Natural killer cell (primary cell): ENCODE results near the gene HS3ST4. TPM values are rescaled to one million over a fixed set of nuclear protein-coding genes. Genes with fewer than 3 reads are reported as not detected.

ENCODE experiments used
- ATAC-seq, 3 donors: fragments of 150-1000 bp in 2 of 3; fragments of 200-7000 bp in 1 of 3; cut with Tn5 transposase; 1 replicate in 1 of 3; 2 replicates in 2 of 3; pipeline ENCODE4 v1.10.0; 2021; ENCODE audit warnings: mild to moderate bottlenecking in 2 of 3, moderate library complexity in 2 of 3
- DNase-seq, 2 donors: peaks; one replicate each; pipeline versions ENCODE4 v3.0.0 to v3.0.0-alpha.2; 2013 to 2021; ENCODE audit warnings: mixed read lengths in 1 of 2
- H3K27ac ChIP-seq: one replicate; pipeline ENCODE4 v1.5.1; 2013; ENCODE audit warnings: mild to moderate bottlenecking, low read length
- H3K27me3 ChIP-seq: one replicate; pipeline ENCODE4 v1.6.1; 2013; ENCODE audit warnings: low read length; ENCODE audit not compliant: control insufficient read depth, insufficient read depth
- H3K36me3 ChIP-seq: one replicate; pipeline ENCODE4 v1.6.1; 2013; ENCODE audit warnings: low read length; ENCODE audit not compliant: control insufficient read depth, insufficient read depth
- H3K4me1 ChIP-seq: one replicate; pipeline ENCODE4 v1.6.1; 2013; ENCODE audit warnings: low read length; ENCODE audit not compliant: control insufficient read depth, insufficient read depth
- H3K4me3 ChIP-seq: one replicate; pipeline ENCODE4 v1.5.1; 2013; ENCODE audit warnings: low read length
- H3K9me3 ChIP-seq: one replicate; pipeline ENCODE4 v1.6.1; 2013; ENCODE audit warnings: low read length; ENCODE audit not compliant: control insufficient read depth, insufficient read depth
- H3K27ac Mint-ChIP-seq, 2 donors: one replicate each; pipeline ENCODE4 v1.8.0; 2022; ENCODE audit warnings: mild to moderate bottlenecking in 2 of 2, mixed read lengths in 2 of 2, moderate library complexity in 1 of 2
- H3K27me3 Mint-ChIP-seq, 2 donors: one replicate each; pipeline ENCODE4 v1.8.0; 2022; ENCODE audit warnings: low read depth in 2 of 2, mixed read lengths in 2 of 2
- H3K36me3 Mint-ChIP-seq: one replicate; pipeline ENCODE4 v1.8.0; 2022; ENCODE audit warnings: mixed read lengths
- H3K4me1 Mint-ChIP-seq, 2 donors: one replicate each; pipeline ENCODE4 v1.8.0; 2022; ENCODE audit warnings: mixed read lengths in 2 of 2
- H3K4me3 Mint-ChIP-seq: one replicate; pipeline ENCODE4 v1.8.0; 2022; ENCODE audit warnings: mild to moderate bottlenecking, moderate library complexity, mixed read lengths
- H3K9me3 Mint-ChIP-seq, 2 donors: one replicate each; pipeline ENCODE4 v1.8.0; 2022; ENCODE audit warnings: mixed read lengths in 2 of 2
- WGBS: methylation state at CpG from one replicate; pipeline ENCODE4 v1.1.7; 2013; ENCODE audit warnings: missing lambda C conversion rate; ENCODE audit not compliant: insufficient coverage; 5-methylcytosine and 5-hydroxymethylcytosine counted together
- intact Hi-C: fragments of 100-400 bp; cut with micrococcal nuclease; formaldehyde crosslinking; loops from one replicate; pipeline ENCODE4 v1.14.2; 2022
- total RNA-seq, 4 donors: library from RNA; stranded (reverse); fragments of 120-200 nt in 1 of 4; gene quantifications; one replicate each; pipeline versions ENCODE4 v1.2.3 to v1.2.4, GENCODE V29; 2013 to 2022
- TF ChIP-seq, protein P1 (sequence below): fragments of 200-600 bp; IDR thresholded peaks from one replicate; pipeline ENCODE4 v1.8.0; 2022; ENCODE audit warnings: antibody characterized with exemption

The HS3ST4 gene
- total RNA-seq, 3 donors from 2014 or later (not counting 1 experiment from before 2014, with no cell fraction given) = not detected

DNA sequence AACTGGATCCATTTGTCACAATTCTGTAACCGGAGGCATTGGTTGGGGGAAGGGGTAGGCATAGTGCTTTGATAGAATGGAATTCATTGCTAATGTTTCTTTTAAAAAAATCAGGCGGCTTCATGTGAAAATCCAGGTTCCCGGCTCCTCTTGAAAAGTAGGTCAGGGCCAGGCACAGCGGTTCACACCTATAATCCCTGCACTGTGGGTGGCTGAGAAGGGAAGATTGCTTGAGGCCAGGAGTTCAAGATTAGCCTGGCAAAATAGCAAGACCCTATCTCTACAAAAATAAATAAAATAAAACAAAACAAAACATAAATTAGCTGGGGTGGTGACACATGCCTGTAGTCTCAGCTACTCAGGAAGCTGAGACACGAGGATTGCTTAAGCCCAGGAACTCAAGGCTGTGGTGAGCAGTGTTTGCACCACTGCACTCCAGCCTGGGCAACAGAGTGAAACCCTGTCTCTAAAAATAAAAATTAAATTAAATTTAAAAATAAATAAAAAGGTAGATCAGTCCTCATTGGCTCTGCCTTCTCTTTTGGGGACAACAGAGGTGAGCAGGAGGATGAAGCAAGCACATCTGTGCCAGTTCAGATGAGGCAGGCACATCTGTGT, 466.5 kb downstream of the HS3ST4 start:
- Mint-ChIP-seq H3K4me1 (no peaks in the 10 kb centered on the region), H3K27me3 (peaks cover 0 to under 1% of the 10 kb centered on the region in 2 donors), H3K27ac (no peak overlapping the region)

DNA sequence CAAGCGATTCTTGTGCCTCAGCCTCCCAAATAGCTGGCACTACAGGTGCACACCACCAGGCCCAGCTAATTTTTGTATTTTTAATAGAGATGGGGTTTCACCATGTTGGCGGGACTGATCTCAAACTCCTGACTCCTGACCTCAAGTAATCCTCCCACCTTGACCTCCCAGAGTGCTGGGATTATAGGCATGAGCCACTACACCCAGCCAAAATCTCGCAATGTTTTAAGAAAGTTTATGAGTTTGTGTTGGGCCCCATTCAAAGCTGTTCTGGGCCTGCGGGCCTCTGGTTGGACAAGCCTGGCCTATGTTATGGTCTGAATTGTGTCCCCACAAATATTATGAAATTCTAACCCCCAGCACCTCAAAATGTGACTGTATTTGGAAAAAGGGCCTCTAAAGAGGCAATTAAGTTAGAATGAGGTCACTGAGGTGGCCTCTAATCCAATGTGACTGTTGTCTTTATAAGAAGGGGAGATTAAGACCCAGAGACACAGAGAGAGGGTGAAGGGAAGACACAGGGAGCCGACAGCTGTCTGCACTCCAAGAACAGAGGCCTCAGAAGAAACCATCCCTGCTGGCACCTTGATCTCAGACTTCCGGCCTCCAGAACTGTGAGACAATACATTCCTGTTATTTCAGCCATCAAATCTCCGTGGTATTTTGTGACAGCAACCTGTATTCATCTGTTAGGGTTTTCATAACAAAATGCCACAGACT, 469.9 kb downstream of the HS3ST4 start:
- Mint-ChIP-seq H3K4me1 (no peaks in the 10 kb centered on the region), H3K36me3 (no peaks in the 10 kb centered on the region), H3K9me3 (peaks cover 0 to 2% of the 10 kb centered on the region in 2 donors), H3K27me3 (peaks cover 0 to 5% of the 10 kb centered on the region in 2 donors), H3K27ac (no peak overlapping the region), H3K4me3 (no peak overlapping the region)
- Histone ChIP-seq H3K4me1 (no peaks in the 10 kb centered on the region), H3K36me3 (no peaks in the 10 kb centered on the region), H3K4me3 (no peak overlapping the region), H3K27ac (no peak overlapping the region), H3K27me3 (no peaks in the 10 kb centered on the region), H3K9me3 (no peaks in the 10 kb centered on the region)
- WGBS = 72% methylated on average over 5 of the region's 7 CpGs
- TF ChIP-seq, protein P1, sequence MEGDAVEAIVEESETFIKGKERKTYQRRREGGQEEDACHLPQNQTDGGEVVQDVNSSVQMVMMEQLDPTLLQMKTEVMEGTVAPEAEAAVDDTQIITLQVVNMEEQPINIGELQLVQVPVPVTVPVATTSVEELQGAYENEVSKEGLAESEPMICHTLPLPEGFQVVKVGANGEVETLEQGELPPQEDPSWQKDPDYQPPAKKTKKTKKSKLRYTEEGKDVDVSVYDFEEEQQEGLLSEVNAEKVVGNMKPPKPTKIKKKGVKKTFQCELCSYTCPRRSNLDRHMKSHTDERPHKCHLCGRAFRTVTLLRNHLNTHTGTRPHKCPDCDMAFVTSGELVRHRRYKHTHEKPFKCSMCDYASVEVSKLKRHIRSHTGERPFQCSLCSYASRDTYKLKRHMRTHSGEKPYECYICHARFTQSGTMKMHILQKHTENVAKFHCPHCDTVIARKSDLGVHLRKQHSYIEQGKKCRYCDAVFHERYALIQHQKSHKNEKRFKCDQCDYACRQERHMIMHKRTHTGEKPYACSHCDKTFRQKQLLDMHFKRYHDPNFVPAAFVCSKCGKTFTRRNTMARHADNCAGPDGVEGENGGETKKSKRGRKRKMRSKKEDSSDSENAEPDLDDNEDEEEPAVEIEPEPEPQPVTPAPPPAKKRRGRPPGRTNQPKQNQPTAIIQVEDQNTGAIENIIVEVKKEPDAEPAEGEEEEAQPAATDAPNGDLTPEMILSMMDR = no peak
- DNase-seq = no peak
- ATAC-seq = no peak
- intact Hi-C loops = no loop called here

More for the DNA sequence above, 466.5 kb downstream of the HS3ST4 start:
- Histone ChIP-seq H3K4me3 (no peak overlapping the region), H3K27ac (no peak overlapping the region), H3K27me3 (no peaks in the 10 kb centered on the region), H3K36me3 (no peaks in the 10 kb centered on the region), H3K4me1 (no peaks in the 10 kb centered on the region), H3K9me3 (no peaks in the 10 kb centered on the region)
- ATAC-seq (no peak), DNase-seq (no peak)
- intact Hi-C loops = no loop called here
- 71% methylated on average over 5 of the region's 5 CpGs for WGBS
- Mint-ChIP-seq H3K36me3 (no peaks in the 10 kb centered on the region), H3K9me3 (peaks cover 0 to 2% of the 10 kb centered on the region in 2 donors), H3K4me3 (no peak overlapping the region)
- TF ChIP-seq, protein P1 = no peak

DNA sequence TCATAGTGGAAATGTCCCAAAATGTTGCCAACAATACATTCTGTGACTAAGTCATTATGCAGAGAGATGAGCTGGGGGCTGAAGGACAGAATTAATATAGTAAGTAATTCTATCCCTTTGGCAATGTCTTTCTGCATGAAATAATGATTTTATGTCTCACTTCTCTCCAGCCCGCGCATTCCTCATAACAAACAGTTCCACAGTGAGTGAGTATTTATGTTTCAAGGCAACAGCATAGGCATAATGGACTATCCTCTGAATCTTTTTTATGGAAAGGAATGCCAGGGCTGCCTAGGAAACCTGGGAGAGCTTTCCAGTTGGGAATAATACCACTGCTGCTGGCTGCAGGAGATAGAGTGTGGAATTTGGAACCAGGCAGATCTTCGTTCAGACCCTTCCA, 477.7 kb downstream of the HS3ST4 start:
- TF ChIP-seq, protein P1 = no peak
- ATAC-seq (no peak), DNase-seq (no peak)
- 100% methylated on average over 1 of the region's 3 CpGs for WGBS
- no peak overlapping the region for H3K4me3 Mint-ChIP-seq
- no peak overlapping the region for H3K27ac Mint-ChIP-seq
- peaks cover 0 to 7% of the 10 kb centered on the region in 2 donors for H3K9me3 Mint-ChIP-seq
- Histone ChIP-seq H3K27ac (no peak overlapping the region), H3K4me1 (no peaks in the 10 kb centered on the region), H3K9me3 (no peaks in the 10 kb centered on the region), H3K36me3 (no peaks in the 10 kb centered on the region), H3K27me3 (no peaks in the 10 kb centered on the region), H3K4me3 (no peak overlapping the region)
- peaks cover 8 to 12% of the 10 kb centered on the region in 2 donors for H3K27me3 Mint-ChIP-seq
- H3K36me3 Mint-ChIP-seq = no peaks in the 10 kb centered on the region
- H3K4me1 Mint-ChIP-seq = no peaks in the 10 kb centered on the region
- intact Hi-C loops = no loop called here
